Thoracic aorta (tissue), 2 donors: ENCODE results near the gene DPAGT1. TPM values are rescaled to one million over a fixed set of nuclear protein-coding genes. Genes with fewer than 3 reads are reported as not detected.
A peak's percentile ranks its signal among the peaks of the same experiment; 100 is the strongest.

Experiments used
- ATAC-seq: fragments of 150-250 bp; one replicate; pipeline ENCODE4 v1.8.0; 2017; ENCODE audit warnings: low read depth; ENCODE audit not compliant: insufficient number of reproducible peaks, low FRiP score
- DNase-seq: peaks from one replicate; pipeline ENCODE4 v3.0.0-alpha.2; 2020; ENCODE audit warnings: low spot score
- H3K27ac ChIP-seq, 2 donors: fragments of 200-600 bp; sonication (generic); 1 replicate in 1 of 2; 2 replicates in 1 of 2; pipeline ENCODE4 v1.5.1; 2016; ENCODE audit warnings: mild to moderate bottlenecking in 2 of 2, moderate library complexity in 2 of 2
- H3K27me3 ChIP-seq: fragments of 200-600 bp; sonication (generic); replicated peaks from 2 replicates; pipeline ENCODE4 v1.6.0; 2016; ENCODE audit warnings: mild to moderate bottlenecking; ENCODE audit not compliant: insufficient read depth
- H3K36me3 ChIP-seq: fragments of 200-600 bp; sonication (generic); one replicate; pipeline ENCODE4 v1.5.1; 2016
- H3K4me1 ChIP-seq, 2 donors: fragments of 200-600 bp; sonication (generic); 1 replicate in 1 of 2; 2 replicates in 1 of 2; pipeline versions ENCODE4 v1.5.1 to v1.6.0; 2016; ENCODE audit warnings: low read depth in 2 of 2, mild to moderate bottlenecking in 1 of 2; ENCODE audit not compliant: control insufficient read depth in 1 of 2
- H3K4me3 ChIP-seq: fragments of 200-600 bp; sonication (generic); 2 replicates; pipeline ENCODE4 v1.5.1; 2016; ENCODE audit warnings: mild to moderate bottlenecking
- H3K9me3 ChIP-seq: fragments of 200-600 bp; sonication (generic); 2 replicates; pipeline ENCODE4 v1.5.1; 2016
- CTCF ChIP-seq: fragments of 200-600 bp; sonication (generic); IDR thresholded peaks from one replicate; pipeline ENCODE4 v1.5.1; 2019; ENCODE audit warnings: antibody characterized with exemption
- total RNA-seq, 2 donors: library from RNA; depleted of rRNA; stranded (reverse); fragments of >200 nt; gene quantifications; one replicate each; pipeline versions ENCODE4 v1.1.0 to v1.2.3, GENCODE V29; 2016

Gene DPAGT1
- 10 to 100 TPM; 21.4 to 44.3 TPM for total RNA-seq

- Histone ChIP-seq H3K4me3 (peak within 1 kb of the TSS; percentile 89), H3K4me1 (peaks cover 19 to 38% of the 10 kb centered on the region in 2 donors), H3K9me3 (no peaks in the 10 kb centered on the region), H3K27ac (peak within 1 kb of the TSS; percentile 93 to 95), H3K36me3 (peaks cover 12% of the 10 kb centered on the region), H3K27me3 (no peaks in the 10 kb centered on the region)
- ATAC-seq, result peak; percentile 95
- DNase-seq, result peak; percentile 86
- no peak for TF ChIP-seq CTCF
Measured at GRCh38 chr11:119101759-119102423, at the start of gene DPAGT1. DPAGT1 (minus strand) TSS chr11:119101853; CDS start chr11:119101655, 198 bp downstream.

- Histone ChIP-seq H3K4me1 (peaks cover 3 to 17% of the 10 kb centered on the region in 2 donors), H3K9me3 (no peaks in the 10 kb centered on the region), H3K36me3 (no peaks in the 10 kb centered on the region), H3K27ac (no peak overlapping the region), H3K4me3 (peak overlapping the region; percentile 80), H3K27me3 (no peaks in the 10 kb centered on the region)
- DNase-seq, result no peak
- TF ChIP-seq CTCF, result no peak
- no peak for ATAC-seq
Measured at GRCh38 chr11:119149786-119150275, 48.2 kb upstream of the DPAGT1 start.

GRCh38 chr11:119149018-119149785 is 47.5 kb upstream of the DPAGT1 start, which contains the start of gene ABCG4:
ABCG4 (plus strand) TSS chr11:119149052; CDS start chr11:119149966, 914 bp downstream.
- Histone ChIP-seq H3K36me3 (no peaks in the 10 kb centered on the region), H3K27ac (no peak within 1 kb of the TSS), H3K4me1 (peaks cover 3 to 17% of the 10 kb centered on the region in 2 donors), H3K4me3 (peak within 1 kb of the TSS; percentile 80), H3K27me3 (no peaks in the 10 kb centered on the region), H3K9me3 (no peaks in the 10 kb centered on the region)
- ATAC-seq (no peak), DNase-seq (no peak)
- no peak for TF ChIP-seq CTCF

GRCh38 chr11:119148720-119149017 is 47.0 kb upstream of the DPAGT1 start:
- ATAC-seq (no peak), DNase-seq (no peak)
- H3K4me1 ChIP-seq, result peaks cover 3 to 17% of the 10 kb centered on the region in 2 donors
- peak overlapping the region; percentile 80 for H3K4me3 ChIP-seq
- H3K9me3 ChIP-seq, result no peaks in the 10 kb centered on the region
- no peak overlapping the region for H3K27ac ChIP-seq
- no peaks in the 10 kb centered on the region for H3K27me3 ChIP-seq
- no peak for TF ChIP-seq CTCF
- H3K36me3 ChIP-seq, result no peaks in the 10 kb centered on the region

GRCh38 chr11:119147604-119148333 is 46.1 kb upstream of the DPAGT1 start:
- H3K36me3 ChIP-seq, result no peaks in the 10 kb centered on the region
- no peak for ATAC-seq
- H3K4me1 ChIP-seq, result peaks cover 3 to 17% of the 10 kb centered on the region in 2 donors
- no peak overlapping the region for H3K4me3 ChIP-seq
- no peaks in the 10 kb centered on the region for H3K9me3 ChIP-seq
- no peak for TF ChIP-seq CTCF
- no peak for DNase-seq
- no peaks in the 10 kb centered on the region for H3K27me3 ChIP-seq
- no peak overlapping the region for H3K27ac ChIP-seq
